PFSK-1 (cell line): ENCODE results near the gene PHACTR1.

Experiments
- POLR2AphosphoS5 ChIP-seq: IDR thresholded peaks from 2 replicates; pipeline ENCODE4 v1.6.1; 2012; ENCODE audit warnings: low read depth, mild to moderate bottlenecking, control low read depth, low read length, moderate library complexity
- SIN3A ChIP-seq: IDR thresholded peaks from 2 replicates; pipeline ENCODE4 v1.6.1; 2012; ENCODE audit warnings: mild to moderate bottlenecking, low read length, moderate library complexity, borderline replicate concordance; ENCODE audit not compliant: insufficient read depth
- TF ChIP-seq, protein P1 (sequence below), 2 experiments: IDR thresholded peaks; 2 replicates each; pipeline versions ENCODE4 v1.6.1 to v1.8.0; 2011 to 2012; ENCODE audit warnings: low read depth in 2 of 2, low read length in 2 of 2, control low read depth in 1 of 2, inconsistent platforms in 1 of 2, mild to moderate bottlenecking in 1 of 2, moderate library complexity in 1 of 2; ENCODE audit not compliant: insufficient read depth in 1 of 2

DNA sequence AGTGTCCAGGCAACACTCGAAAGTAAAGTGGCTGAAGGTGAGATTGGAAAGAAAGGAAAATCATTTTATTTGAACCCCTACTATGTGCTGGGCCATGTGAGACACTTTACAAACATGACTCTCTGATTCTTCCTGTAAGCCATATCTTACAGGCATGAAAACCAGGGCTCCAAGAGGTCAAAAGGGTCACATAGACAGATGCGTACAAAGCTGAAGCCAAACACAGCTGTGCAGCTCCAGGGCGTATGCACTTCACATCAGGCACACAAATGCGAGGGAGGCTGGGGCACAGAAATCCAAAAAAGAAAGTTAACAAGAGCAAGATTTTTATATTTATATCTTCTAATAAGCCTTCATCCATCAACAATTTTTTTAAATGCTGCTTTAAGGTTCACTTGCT lies 176.5 kb downstream of the PHACTR1 start:
- no peak for TF ChIP-seq POLR2AphosphoS5
- TF ChIP-seq, protein P1, sequence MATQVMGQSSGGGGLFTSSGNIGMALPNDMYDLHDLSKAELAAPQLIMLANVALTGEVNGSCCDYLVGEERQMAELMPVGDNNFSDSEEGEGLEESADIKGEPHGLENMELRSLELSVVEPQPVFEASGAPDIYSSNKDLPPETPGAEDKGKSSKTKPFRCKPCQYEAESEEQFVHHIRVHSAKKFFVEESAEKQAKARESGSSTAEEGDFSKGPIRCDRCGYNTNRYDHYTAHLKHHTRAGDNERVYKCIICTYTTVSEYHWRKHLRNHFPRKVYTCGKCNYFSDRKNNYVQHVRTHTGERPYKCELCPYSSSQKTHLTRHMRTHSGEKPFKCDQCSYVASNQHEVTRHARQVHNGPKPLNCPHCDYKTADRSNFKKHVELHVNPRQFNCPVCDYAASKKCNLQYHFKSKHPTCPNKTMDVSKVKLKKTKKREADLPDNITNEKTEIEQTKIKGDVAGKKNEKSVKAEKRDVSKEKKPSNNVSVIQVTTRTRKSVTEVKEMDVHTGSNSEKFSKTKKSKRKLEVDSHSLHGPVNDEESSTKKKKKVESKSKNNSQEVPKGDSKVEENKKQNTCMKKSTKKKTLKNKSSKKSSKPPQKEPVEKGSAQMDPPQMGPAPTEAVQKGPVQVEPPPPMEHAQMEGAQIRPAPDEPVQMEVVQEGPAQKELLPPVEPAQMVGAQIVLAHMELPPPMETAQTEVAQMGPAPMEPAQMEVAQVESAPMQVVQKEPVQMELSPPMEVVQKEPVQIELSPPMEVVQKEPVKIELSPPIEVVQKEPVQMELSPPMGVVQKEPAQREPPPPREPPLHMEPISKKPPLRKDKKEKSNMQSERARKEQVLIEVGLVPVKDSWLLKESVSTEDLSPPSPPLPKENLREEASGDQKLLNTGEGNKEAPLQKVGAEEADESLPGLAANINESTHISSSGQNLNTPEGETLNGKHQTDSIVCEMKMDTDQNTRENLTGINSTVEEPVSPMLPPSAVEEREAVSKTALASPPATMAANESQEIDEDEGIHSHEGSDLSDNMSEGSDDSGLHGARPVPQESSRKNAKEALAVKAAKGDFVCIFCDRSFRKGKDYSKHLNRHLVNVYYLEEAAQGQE (IDR thresholded peaks at IDR 0.05; ENCODE audit: insufficient read depth in 1 of 2, low read depth in 2 of 2, low read length in 2 of 2) = no peak
- no peak for TF ChIP-seq SIN3A
